Measurements from ENCODE around the gene ZMYM1.
"Not testable (repeated sequence)": the region's sequence is repeated elsewhere in the genome, so short reads cannot be mapped to it uniquely, and the experiment has no call there.

ZMYM1 gene

DNA sequence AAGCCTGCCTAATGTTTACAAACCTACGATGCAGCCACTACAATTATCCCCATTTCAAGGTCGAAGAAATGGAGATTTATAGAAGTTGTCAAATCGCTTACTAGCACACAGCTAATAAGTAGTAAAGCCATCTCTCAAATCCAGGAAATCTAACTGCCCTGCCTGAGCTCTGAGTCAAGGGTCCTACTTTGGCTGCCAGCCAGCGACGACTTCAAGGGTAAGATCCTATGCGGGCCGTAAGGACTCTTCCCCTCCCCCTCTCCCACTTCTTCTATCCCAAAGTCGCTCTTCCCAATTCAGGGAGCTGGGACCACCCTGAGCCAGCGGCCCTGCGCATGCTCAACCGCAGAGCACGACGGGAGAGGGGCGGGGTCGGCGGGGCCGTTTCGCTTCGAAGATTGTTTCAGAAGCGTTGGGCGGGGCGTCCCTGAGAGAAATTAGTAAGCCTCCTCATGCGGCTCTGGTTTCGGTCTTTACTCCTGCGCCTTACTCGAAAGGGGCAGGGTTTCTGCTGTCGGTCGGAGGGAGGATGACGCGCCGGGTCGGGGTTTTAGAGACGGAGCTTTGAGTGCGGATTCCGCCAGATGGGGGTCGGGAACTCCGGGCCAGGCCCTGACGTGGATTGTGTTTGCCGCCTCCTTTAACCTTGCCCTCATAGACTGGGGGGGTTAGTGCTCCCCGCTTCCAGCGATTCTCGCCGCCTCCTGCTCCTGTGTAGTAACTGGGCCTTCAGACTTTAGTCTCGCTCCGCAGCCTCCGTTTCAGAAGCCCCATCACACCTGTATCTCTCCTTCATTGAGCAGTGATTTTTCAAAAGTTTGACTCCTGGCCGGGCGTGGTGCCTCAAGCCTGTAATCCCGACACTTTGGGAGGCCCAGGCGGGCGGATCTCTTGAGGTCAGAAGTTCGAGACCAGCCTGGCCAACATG lies at the start of gene ZMYM1:
ZMYM1 (plus strand) TSS at position 383 of the 928 bp plus-strand sequence. CDS start 14,603 bp downstream, outside the sequence.
- peak in 1 of 2 experiments; percentile 5 for DNase-seq

DNA sequence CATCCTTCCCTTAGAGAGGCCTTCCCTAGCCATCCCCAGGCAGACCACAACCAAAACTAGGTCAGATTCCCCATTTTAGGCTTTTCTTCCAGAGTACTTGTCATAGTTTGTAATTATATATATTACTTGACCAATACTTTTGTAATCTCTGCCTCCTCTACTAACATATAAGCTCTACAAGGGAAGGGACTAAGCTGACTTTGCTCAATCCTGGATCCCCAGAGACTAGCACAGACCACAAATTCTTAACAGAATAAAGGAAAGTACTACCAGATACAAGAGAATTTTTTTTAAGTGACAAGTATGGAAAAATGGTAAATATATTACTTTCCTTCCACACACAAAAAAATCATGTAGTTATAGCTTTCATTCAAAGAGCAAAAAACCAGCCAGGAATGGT lies 49.4 kb upstream of the ZMYM1 start:
- no peak for DNase-seq

DNA sequence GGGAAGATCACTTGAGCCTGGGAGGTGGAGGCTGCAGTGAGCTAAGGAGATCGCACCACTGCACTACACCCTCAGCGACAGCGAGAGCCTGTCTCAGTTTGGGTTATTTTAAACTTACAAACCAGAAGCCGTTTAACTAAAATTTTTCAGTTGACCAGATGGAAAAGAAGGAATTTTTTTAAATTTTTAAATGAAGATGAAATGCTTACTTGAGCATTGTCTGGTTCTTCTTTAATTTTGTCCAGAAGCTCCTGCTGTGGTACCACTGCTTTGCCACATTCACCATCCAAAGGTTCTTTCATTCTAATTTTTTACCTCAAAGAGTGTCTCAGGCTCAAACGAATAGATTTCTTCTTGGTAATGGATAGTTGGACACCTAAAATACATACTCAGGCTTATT lies 48.8 kb upstream of the ZMYM1 start:
- DNase-seq: no peak

DNA sequence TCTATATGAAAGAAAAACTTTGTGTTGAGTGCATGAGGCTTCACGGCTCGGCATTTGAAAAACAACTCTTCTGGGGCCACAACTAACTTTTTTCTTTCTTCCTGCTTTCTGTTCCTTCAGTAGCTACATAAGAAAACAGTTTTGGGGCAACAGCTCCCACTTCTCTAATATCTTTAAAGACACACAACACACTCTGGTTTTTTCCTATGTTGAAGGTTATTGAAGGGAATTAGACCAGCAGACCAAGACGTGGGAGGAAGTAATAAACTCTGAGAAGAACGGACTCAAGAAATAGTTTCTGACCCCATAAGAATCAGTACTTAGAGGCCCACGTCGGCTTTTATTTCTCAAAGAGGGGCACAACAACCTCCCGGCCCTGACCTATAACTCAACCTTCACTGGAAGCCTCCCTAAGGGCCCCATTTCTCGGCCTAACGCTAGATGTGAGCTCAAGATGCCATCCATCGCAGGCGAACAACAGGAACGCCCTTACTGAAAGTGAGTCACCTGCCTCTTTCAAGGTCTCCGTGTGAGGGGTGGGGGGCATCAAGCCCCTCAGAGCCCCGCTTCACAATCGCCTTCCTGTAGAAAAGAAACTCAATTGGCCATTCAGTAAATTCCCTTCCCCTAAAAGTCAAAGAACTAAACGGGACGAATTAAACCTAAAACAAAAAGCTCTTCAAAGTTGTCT lies 48.3 kb upstream of the ZMYM1 start:
- no peak for DNase-seq

DNA sequence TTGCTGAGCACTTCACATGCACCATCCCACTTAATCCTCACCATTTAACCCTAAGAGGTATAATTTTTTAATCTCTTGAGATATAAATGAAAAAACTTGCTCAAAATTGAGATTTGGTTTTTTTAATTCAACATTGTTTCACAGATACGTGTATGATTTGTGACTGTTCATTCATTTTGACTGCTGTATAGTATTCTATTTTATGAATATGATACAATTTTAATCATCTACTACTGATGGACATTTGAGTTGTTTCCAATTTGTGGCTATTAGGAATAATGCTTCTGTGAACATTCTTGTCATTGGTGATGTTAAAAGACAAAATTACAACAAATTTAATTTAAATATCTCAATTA lies 46.8 kb upstream of the ZMYM1 start:
- no peak for DNase-seq

DNA sequence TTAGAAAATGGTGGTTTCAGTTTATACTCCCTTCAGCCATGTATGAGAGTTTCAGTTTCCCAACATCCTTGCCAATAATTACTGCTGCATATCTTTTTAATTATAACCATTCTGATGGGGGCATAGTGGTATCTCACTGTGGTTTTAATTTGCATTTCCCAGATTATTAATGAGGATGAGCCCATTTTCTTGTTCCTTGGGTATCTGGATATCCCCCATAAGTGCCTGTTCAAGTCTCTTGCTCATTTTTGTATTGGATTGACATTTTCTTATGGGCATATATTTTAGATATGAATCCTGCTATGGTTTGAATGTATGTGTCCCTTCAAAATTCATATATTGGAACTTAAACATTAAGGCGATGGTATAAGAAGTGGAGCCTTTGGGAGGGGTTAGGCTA lies 45.8 kb upstream of the ZMYM1 start:
- DNase-seq: no peak

DNA sequence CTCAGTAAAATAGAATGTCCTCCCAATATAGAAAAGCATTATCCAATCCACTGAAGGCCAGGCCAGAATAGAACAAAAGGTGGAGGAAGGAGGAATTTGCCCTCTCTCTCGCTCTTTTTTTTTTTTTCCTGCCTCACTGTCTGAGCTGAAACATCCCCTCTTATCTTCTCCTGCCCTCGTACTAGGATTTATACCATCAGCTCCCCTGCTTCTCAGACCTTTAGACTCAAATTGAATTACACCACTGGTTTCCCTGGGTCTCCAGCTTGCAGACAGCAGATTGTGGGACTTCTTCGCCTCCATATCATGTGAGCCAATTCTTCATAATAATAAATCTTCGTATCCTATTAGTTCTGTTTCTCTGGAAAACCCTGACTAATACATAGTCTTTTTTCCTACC lies 42.6 kb upstream of the ZMYM1 start:
- no peak for DNase-seq

DNA sequence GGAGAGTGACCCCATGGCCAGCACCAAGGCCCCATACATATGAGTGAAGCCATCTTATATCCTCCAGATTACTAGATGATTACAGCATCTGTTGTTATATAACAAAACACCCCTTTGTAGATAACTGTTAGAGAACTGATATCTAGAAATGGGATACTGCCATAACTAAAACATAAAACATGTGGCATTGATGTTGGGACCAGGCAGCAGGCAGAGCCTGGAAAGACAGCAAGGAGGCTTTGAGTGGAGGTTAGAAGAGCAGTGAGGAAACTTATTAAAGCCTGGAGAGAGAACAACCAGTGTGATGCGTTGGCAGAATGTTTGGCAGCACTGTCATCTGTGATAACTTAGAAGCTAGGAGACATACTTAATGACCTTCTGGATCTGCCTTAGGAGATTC lies 42.0 kb upstream of the ZMYM1 start:
- DNase-seq: no peak

DNA sequence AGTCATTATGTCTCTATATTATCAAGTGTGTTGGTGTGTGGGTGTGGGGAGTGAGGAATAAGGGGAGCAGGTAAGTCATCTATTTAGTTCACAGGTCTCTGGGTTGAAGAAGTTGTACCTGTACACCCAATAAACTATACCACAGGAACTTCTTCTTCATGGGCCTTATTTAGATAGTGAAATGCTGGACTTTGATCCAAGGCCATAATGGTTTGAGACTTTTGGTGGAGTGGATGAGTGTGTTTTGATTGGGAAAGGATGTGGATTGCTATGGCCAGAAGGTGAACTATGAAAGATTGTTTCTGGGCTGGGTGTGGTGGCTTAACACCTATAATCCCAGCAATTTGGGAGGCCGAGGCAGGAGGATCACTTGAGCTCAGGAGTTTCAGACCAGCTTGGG lies 40.5 kb upstream of the ZMYM1 start:
- no peak for DNase-seq

DNA sequence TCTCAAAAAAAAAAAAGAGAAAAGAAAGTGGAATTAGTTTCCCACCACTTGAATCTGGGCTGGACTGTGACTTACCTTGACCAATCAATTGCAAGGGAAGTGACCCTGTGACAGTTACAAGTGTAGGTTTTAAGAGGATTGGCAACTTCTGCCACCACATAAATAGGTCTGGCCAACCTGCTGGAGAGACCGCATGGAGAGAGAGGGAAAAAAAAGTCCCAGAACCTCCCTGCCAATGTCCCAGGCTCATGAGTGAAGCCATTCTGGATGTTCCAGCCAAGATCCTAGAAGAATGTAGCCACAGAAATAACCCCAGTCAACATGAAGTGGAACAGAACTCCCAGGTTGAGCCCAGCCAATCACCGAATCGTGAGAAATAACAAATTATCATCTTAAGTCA lies 35.7 kb upstream of the ZMYM1 start:
- DNase-seq: no peak

DNA sequence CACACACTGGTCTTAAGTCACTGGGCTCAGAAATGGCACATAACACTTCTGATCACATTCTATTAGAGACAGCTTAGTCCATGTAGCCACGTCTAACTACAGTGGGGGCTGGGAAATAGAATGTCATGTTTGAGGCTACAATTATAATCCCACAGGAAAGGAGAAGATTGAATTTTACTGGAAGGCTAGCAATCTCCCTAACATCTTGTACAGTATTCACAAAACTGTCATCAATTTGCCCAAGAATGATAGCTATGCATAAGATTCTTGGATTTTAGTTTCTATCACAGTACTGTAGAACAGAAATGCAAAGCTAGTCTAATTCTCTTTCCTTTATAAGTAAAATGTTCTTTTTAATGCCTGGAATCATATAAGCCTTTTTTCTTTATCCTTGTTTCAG lies 34.8 kb upstream of the ZMYM1 start:
- DNase-seq: no peak

DNA sequence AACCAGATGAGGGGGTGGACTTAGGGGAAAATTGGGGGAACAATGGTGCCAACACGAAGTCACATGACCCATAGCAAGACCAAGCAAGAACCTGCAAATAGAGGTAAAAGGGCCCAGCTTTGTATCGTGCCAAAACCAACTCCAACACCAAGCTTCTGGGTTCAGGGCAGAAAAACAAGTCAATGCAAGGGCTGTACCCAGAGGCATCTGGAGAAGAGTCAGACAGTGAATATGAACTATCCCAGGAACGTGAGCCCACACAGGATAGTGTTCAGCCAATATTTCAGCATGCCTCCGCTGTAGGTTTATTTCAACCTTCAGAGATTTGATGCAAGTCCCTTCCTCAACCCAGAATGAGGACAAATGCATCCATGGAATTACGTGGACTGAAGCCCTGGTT lies 32.5 kb upstream of the ZMYM1 start:
- DNase-seq: no peak

DNA sequence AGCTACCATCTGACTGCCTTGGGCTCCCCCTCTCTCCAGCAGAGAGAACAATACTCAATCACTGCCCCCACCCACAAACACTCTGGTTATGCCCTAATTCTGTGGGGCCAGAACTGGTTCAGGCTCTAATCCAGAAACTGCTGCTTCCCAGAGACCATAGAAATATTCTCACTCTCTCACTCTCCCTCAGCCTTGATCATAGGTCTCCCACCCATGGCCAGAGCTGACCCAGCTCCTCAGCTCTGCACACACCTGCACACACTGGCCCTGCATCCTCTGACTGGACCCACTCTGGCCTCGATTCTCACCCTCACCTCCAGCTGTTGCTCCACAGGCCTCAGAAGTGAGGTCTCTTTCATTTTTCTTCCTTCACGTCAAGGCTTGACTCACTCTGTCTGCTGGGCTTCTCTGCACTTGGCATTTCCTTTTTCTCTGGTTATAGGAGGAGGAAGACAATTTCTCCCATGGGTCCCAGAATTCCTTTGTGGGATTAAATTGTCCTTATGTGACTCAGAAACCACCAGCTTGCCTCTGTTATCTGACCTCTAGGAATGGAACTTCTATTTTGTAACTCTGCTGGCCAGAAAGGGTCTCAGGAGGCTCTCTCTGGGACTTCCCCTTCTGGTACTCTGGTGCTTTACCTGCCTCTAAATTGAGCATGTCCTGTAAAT lies 31.9 kb upstream of the ZMYM1 start:
- DNase-seq: no peak

DNA sequence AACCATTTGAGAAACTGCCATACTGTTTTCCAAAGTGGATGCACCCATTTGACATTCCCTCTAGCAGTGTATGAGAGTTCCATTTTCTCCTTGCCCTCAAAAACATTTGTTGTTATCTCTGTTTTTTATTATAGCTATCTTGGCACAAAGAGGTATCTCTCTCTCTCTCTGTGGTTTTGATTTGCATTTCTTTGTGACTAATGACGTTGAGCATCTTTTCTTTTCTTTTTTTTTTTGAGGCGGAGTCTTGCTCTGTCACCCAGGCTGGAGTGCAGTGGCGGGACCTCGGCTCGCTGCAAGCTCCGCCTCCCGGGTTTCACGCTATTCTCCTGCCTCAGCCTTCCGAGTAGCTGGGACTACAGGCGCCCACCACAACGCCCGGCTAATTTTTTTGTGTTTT lies 30.1 kb upstream of the ZMYM1 start:
- DNase-seq: no peak

DNA sequence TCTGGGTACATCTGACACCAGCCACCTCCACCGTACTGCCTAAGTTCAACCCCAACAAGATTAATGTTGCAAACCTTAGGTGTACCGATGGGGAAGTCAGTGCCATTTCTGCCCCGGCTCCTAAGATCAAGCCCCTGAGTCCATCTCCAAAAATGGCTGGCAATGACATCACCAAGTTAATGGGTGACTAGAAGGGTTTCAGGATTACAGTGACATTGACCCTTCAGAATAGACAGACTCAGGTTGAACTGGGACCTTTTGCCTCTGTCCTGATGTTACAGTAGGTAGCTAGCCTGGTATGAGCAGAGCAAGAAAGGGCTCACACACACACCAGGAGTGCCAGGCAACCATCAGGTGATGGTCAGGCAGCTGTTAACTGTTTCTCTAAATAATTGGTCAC lies 25.8 kb upstream of the ZMYM1 start:
- DNase-seq: no peak

DNA sequence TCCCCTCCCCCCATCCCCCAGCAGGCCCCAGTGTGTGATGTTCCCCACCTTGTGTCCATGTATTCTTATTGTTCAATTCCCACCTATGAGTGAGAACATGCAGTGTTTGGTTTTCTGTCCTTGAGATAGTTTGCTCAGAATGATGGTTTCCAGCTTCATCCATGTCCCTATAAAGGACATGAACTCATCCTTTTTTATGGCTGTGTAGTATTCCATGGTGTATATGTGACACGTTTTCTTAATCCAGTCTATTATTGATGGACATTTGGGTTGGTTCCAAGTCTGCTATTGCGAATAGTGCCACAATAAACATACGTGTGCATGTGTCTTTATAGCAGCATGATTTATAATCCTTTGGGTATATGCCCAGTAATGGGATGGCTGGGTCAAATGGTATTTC lies 24.9 kb upstream of the ZMYM1 start:
- not testable (repeated sequence) for DNase-seq

DNA sequence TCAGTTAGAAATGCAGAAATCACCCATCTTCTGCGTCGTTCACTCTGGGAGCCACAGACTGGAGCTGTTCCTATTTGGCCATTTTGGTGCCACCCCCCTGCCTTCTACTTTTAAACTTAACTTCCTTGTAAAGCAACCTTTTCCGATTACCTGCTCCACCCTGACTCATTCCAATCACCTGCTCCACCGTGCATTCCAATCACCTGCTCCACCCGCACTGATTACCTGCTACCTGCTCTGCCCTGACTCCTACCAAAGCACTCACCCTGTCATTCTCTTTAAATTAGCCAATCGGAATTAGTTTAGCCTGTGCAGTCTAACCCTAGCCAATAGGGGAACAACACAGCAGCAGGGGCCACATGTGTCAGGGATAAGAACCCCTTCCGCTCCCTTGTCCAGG lies 20.9 kb upstream of the ZMYM1 start:
- not testable (repeated sequence) for DNase-seq

DNA sequence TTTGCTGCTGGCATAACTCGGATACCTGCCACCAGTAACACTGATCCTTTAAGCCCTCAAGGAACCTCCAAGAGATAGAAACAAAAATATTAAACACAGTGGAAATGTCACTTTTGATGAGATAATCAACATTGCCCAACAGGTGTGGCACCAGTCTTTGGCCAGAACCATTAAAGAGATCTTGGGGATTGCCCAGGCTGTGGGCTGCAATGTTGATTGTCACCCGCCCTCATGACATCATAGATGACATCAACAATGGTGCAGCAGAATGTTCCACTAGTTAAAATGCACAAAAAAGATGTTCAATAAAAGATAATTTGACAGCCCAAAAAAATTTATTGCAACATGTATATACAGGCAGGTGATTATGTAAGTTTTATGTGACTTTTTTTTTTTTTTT lies 20.2 kb upstream of the ZMYM1 start:
- DNase-seq: no peak

DNA sequence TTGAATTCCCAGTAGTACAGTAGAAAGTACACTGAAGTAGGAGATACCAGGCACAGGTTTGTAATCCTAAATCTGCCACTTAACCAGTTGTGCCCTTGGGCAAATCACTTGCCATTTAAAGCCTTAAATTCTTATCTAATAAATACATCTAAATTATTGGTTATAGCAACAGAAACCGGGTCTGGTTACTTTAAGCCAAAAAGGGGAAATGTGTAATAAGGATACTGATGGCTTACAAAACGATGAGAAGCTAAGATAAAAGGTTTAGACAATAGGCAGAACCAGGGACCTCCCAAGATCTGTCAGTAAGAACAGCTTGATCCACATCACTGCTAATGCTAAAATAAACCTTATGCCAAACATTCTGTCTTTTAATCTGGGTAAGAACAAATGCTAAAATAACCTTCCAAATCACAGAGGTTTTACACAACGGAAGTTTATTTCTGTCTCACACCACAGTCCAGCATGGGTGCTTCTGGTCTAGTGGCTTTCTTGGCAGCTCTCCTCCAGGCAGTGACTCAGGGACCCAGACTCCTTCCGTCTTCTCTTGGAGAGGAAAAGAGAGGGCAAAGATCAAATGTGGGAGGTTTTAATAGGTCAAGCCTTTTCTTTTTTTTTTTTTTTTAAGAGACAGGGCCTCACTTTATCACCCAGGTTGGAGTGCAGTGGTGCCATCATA lies 16.5 kb upstream of the ZMYM1 start:
- no peak for DNase-seq

DNA sequence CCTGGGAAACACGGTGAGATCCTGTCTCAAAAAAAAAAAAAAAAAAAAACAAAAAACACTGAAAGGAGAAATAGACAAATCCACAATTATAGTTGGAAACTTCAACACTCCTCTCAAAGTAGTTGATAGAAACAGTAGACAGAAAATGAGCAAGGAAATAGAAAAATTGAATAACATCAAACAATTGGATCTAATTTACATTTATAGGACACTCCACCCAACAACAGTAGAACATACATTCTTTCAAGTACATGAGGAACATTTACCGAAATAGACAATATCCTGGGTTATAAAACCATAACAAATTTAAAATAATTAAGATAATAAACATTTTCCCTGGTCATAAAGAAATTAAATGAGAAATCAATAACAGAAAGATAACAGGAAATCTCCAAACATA lies 14.9 kb upstream of the ZMYM1 start:
- no peak for DNase-seq

DNA sequence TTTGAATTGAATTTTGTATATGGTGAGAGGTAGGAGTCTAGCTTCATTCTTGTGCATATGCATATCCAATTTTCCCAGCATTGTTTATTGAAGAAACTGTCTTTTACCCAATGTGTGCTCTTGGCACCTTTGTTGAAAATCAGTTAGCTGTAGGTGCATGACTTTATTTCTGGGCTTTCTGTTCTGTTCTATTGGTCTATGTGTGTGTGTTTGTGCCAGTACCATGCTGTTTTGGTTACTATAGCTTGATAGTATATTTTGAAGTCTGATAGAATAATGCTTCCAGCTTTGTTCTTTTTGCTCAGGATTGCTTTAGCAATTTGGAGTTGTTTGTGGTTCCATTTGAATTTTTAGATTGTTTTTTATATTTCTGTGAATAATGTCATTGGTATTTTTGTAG lies 9.4 kb upstream of the ZMYM1 start:
- no peak for DNase-seq

DNA sequence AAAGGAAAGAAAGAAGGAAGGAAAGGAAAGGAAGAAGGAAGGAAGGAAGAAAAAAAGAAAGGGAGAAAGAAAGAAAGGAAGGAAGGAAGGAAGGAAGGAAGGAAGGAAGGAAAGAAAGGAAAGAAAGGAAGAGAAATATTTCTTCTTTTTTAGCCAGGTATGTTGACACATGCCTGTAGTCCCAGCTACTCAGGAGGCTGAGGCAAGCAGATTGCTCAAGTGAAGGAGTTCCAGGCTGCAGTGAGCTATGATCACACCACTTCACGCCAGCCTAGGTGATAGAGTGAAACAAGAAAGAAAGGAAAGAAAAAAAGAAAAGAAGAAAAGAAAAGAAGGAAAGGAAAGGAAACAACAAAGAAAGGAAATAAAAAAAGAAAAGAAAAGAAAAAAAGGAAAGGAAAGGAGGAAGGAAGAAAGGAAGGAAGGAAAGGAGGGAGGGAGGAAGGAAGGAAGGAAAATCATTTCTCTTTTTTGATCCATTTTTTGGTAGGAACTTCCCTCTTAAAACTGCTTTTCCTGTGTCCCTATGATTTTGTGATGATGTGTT lies 5.8 kb upstream of the ZMYM1 start:
- no peak for DNase-seq

DNA sequence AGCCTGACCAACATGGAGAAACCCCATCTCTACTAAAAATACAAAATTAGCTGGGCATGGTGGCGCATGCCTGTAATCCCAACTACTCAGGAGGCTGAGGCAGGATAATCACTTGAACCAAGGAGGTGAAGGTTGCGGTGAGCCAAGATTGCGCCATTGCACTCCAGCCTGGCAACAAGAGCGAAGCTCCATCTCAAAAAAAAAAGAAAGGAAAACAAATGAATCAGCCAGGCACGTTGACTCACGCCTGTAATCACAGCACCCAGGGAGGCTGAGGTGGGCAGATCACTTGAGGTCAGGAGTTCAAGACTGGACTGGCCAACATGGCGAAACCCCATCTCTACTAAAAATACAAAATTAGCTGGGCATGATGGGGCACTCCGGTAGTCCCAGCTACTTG lies 2.8 kb upstream of the ZMYM1 start:
- DNase-seq: not testable (repeated sequence)

All from cerebellar nuclear complex (tissue), 1 donor.